ENCODE results near the gene C10orf143. TPM values are rescaled to one million over a fixed set of nuclear protein-coding genes. Genes with fewer than 3 reads are reported as not detected.

Gene C10orf143
- total RNA-seq, 1 donor from 2014 or later: 3.6 TPM

DNA sequence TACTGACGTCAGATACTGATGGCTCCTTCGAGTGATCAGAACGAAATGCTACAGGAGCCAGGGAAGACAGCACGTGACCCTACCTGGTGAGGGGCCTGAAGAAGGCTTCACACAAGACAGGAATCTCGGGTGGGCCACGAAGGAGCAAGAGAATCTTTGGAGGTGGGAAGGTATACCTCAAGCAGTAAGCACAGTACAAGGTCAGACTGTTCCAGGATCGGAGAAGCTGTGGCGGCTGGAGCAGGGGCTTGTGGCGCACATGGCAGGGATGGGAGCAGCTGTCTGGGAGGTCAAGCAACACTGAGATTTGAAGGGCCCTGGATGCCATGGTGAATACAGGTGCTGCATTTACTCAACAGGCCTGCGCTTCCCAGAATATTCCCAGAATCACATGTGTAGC is 45.4 kb downstream of the C10orf143 start:
- Mint-ChIP-seq H3K4me1 (ENCODE audit: low read depth) (no peaks in the 10 kb centered on the region), H3K27ac (no peak overlapping the region), H3K4me3 (ENCODE audit: low read depth) (no peak overlapping the region), H3K27me3 (no peaks in the 10 kb centered on the region), H3K36me3 (ENCODE audit: insufficient read depth) (no peaks in the 10 kb centered on the region), H3K9me3 (ENCODE audit: low read depth) (no peaks in the 10 kb centered on the region)
- TF ChIP-seq, protein P1, sequence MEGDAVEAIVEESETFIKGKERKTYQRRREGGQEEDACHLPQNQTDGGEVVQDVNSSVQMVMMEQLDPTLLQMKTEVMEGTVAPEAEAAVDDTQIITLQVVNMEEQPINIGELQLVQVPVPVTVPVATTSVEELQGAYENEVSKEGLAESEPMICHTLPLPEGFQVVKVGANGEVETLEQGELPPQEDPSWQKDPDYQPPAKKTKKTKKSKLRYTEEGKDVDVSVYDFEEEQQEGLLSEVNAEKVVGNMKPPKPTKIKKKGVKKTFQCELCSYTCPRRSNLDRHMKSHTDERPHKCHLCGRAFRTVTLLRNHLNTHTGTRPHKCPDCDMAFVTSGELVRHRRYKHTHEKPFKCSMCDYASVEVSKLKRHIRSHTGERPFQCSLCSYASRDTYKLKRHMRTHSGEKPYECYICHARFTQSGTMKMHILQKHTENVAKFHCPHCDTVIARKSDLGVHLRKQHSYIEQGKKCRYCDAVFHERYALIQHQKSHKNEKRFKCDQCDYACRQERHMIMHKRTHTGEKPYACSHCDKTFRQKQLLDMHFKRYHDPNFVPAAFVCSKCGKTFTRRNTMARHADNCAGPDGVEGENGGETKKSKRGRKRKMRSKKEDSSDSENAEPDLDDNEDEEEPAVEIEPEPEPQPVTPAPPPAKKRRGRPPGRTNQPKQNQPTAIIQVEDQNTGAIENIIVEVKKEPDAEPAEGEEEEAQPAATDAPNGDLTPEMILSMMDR (IDR thresholded peaks at IDR 0.05; ENCODE audit: unreplicated experiment): no peak
- DNase-seq (ENCODE audit: low spot score, unreplicated experiment): no peak

DNA sequence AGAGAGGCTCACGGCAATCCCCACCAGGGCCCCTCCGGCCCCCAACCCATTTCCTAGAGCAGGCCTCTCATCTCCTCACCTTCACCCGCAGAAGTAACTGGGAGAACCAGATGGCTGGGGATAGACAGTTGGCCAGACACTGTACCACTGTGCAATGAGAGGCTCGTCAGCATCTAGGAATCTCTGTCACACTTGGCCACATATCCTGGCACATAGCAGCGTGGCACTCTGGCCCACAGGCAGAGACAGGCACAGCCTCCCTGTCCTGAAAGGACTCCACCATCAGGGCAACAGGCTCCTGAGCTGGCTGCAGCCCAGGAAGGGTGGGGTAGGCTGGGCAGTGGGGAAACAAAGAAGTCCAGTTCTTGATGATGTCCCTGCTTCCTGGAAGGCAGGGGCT is 45.8 kb downstream of the C10orf143 start:
- Mint-ChIP-seq H3K9me3 (ENCODE audit: low read depth) (no peaks in the 10 kb centered on the region), H3K4me3 (ENCODE audit: low read depth) (no peak overlapping the region)

DNA sequence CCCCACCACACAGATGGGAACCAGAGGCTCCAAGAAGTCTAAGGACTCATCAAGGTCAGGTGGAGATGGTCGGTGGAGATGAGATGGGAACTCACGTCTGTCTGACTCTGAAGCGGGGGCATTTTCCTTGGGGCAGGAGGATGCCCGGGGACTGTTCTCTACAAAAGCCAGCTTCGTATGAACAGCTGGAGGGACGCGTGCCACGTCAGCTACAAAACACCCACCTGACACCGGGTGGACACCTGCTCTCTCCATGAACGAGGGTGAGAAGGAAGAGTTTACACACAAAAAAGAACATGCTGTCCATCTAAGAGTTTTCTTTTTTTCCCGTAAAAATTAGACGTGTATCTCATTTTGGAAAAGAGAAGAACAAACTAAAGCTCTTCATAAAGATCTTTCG is 47.7 kb downstream of the C10orf143 start:
- TF ChIP-seq, protein P1 (IDR thresholded peaks at IDR 0.05; ENCODE audit: unreplicated experiment): no peak
- no peak for DNase-seq (ENCODE audit: low spot score, unreplicated experiment)
- H3K27ac Mint-ChIP-seq: no peak overlapping the region
- H3K4me1 Mint-ChIP-seq (ENCODE audit: low read depth): no peaks in the 10 kb centered on the region
- no peaks in the 10 kb centered on the region for H3K27me3 Mint-ChIP-seq
- H3K9me3 Mint-ChIP-seq (ENCODE audit: low read depth): no peaks in the 10 kb centered on the region
- H3K36me3 Mint-ChIP-seq (ENCODE audit: insufficient read depth): no peaks in the 10 kb centered on the region
- H3K4me3 Mint-ChIP-seq (ENCODE audit: low read depth): no peak overlapping the region

More for the DNA sequence above, 45.8 kb downstream of the C10orf143 start:
- no peaks in the 10 kb centered on the region for H3K27me3 Mint-ChIP-seq
- H3K27ac Mint-ChIP-seq: no peak overlapping the region
- no peaks in the 10 kb centered on the region for H3K36me3 Mint-ChIP-seq (ENCODE audit: insufficient read depth)
- DNase-seq (ENCODE audit: low spot score, unreplicated experiment): no peak
- no peaks in the 10 kb centered on the region for H3K4me1 Mint-ChIP-seq (ENCODE audit: low read depth)
- TF ChIP-seq, protein P1 (IDR thresholded peaks at IDR 0.05; ENCODE audit: unreplicated experiment): no peak

DNA sequence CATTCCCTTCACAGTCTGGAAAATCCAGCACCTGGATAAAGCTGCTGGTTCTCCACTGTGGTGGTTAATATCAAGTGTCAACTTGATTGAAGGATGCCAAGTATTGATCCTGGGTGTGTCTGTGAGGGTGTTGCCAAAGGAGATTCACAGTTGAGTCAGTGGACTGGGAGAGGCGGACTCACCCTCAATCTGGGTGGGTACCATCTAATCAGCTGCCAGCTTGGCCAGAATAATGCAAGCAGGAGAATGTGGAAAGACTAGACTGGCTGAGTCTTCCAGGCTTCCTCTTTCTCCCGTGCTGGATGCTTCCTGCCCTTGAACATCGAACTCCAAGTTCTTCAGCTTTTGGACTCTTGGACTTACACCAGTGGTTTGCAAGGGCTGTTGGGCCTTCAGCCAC is 48.4 kb downstream of the C10orf143 start:
- Mint-ChIP-seq H3K9me3 (ENCODE audit: low read depth) (no peaks in the 10 kb centered on the region), H3K27me3 (no peaks in the 10 kb centered on the region), H3K27ac (no peak overlapping the region), H3K36me3 (ENCODE audit: insufficient read depth) (no peaks in the 10 kb centered on the region), H3K4me3 (ENCODE audit: low read depth) (no peak overlapping the region), H3K4me1 (ENCODE audit: low read depth) (no peaks in the 10 kb centered on the region)
- no peak for DNase-seq (ENCODE audit: low spot score, unreplicated experiment)
- TF ChIP-seq, protein P1 (IDR thresholded peaks at IDR 0.05; ENCODE audit: unreplicated experiment): no peak

DNA sequence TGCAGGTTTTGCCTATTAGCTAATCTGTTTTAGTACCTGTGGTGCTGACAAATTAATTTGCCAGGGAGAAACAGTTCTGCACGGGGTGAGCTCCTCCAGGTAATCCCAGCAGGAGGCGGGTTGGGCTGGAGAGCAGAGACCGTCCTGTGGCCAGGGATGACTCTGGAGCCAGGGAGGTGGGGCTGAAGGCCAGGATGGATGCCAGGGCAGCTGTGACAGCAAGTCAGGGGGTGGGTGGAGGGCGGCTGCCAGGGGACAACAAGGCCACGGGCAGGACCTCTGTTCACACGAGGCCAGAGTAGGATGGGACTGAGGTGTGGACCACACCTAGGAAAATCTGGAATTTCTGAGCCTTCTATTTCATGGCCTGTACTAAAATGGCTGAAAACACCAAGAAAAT is 48.9 kb downstream of the C10orf143 start:
- Mint-ChIP-seq H3K4me1 (ENCODE audit: low read depth) (no peaks in the 10 kb centered on the region), H3K27me3 (no peaks in the 10 kb centered on the region), H3K36me3 (ENCODE audit: insufficient read depth) (no peaks in the 10 kb centered on the region), H3K9me3 (ENCODE audit: low read depth) (no peaks in the 10 kb centered on the region), H3K27ac (no peak overlapping the region), H3K4me3 (ENCODE audit: low read depth) (no peak overlapping the region)
- TF ChIP-seq, protein P1 (IDR thresholded peaks at IDR 0.05; ENCODE audit: unreplicated experiment): no peak
- no peak for DNase-seq (ENCODE audit: low spot score, unreplicated experiment)

All from progenitor cell of endocrine pancreas (in vitro differentiated cells).